ENCODE results near the gene HYI. TPM values are rescaled to one million over a fixed set of nuclear protein-coding genes. Genes with fewer than 3 reads are reported as not detected.

The HYI gene
- total and polyA plus RNA-seq, 4 donors = 26.9 to 34.9 (median 29.8) TPM

DNA sequence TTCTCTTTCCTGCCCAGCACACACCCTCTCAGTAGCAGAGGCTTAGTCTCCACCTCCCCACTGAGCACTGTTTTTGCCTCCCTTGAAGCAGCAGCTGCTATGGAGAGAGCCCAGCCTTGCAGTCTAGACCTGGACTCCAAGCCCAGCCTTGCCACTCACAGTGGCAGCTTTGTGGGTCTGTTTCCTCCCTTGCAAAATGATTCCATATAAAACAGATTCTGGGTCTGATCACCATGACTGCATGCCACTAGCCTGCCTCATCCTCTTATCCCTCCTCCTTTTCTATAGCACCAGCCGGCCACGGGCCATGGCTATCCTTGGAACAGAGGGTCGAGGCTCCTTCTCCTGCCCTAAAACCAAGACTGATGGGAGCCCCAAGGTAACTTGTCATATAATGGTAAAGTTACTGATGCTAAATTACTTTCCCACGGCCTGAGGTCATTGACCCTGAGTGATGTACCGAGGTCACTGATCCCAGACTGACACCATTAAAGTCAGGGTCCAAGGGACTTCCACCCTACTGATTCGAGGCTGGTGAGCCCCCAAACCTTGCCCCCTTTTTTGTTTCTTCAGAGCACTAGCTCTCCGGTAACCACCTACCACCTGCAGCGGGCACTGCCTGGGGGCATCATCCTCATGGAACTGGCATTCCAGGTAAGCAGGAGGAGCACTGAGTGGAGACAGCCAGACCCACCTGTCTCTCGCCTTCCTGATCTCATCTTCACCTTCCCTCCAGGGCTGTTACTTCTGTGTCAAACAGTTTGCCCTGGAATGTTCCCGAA, 7.9 kb downstream of the HYI start:
- Histone ChIP-seq H3K9me3 (ENCODE audit: control insufficient read depth in 4 of 4, low read length in 3 of 4) (no peaks in the 10 kb centered on the region), H3K27ac (ENCODE audit: low read depth in 1 of 2, low read length in 2 of 2) (no peak overlapping the region), H3K4me1 (ENCODE audit: control insufficient read depth in 4 of 4, insufficient read depth in 4 of 4, low read length in 3 of 4) (peaks cover 9 to 44% (median 25%) of the 10 kb centered on the region in 4 donors), H3K27me3 (ENCODE audit: control insufficient read depth in 4 of 4, insufficient read depth in 4 of 4, low read length in 3 of 4) (no peaks in the 10 kb centered on the region), H3K4me3 (ENCODE audit: low read depth in 1 of 3, low read length in 3 of 3) (no peak overlapping the region), H3K36me3 (ENCODE audit: control insufficient read depth in 4 of 4, insufficient read depth in 3 of 4, low read depth in 1 of 4, low read length in 3 of 4) (peaks cover 15 to 59% (median 38%) of the 10 kb centered on the region in 4 donors), H3K9ac (ENCODE audit: low read depth in 1 of 2, low read length in 2 of 2) (no peak overlapping the region)
- TF ChIP-seq NR2F2 (IDR thresholded peaks at IDR 0.05) (no peak), HNF4G (IDR thresholded peaks at IDR 0.05) (no peak), RXRA (IDR thresholded peaks at IDR 0.05) (peak; percentile 70 to 72)
- DNase-seq (ENCODE audit: low spot score) = no peak
- WGBS = 78% methylated on average over 10 of the region's 10 CpGs

GRCh38 chr1:43444836-43445235, 8.9 kb downstream of the HYI start:
- Histone ChIP-seq H3K9me3 (ENCODE audit: control insufficient read depth in 4 of 4, low read length in 3 of 4) (no peaks in the 10 kb centered on the region), H3K9ac (ENCODE audit: low read depth in 1 of 2, low read length in 2 of 2) (no peak overlapping the region), H3K4me3 (ENCODE audit: low read depth in 1 of 3, low read length in 3 of 3) (no peak overlapping the region), H3K27ac (ENCODE audit: low read depth in 1 of 2, low read length in 2 of 2) (no peak overlapping the region), H3K27me3 (ENCODE audit: control insufficient read depth in 4 of 4, insufficient read depth in 4 of 4, low read length in 3 of 4) (no peaks in the 10 kb centered on the region), H3K4me1 (ENCODE audit: control insufficient read depth in 4 of 4, insufficient read depth in 4 of 4, low read length in 3 of 4) (peaks cover 9 to 40% (median 25%) of the 10 kb centered on the region in 4 donors), H3K36me3 (ENCODE audit: control insufficient read depth in 4 of 4, insufficient read depth in 3 of 4, low read depth in 1 of 4, low read length in 3 of 4) (peaks cover 11 to 58% (median 39%) of the 10 kb centered on the region in 4 donors)
- WGBS = 80% methylated on average over 1 of the region's 1 CpG
- DNase-seq (ENCODE audit: low spot score) = peak; percentile 69
- TF ChIP-seq EGR1 (IDR thresholded peaks at IDR 0.05; ENCODE audit: low read depth in 2 of 2) (no peak), FOXA2 (IDR thresholded peaks at IDR 0.05) (no peak), HNF4G (IDR thresholded peaks at IDR 0.05) (no peak), RAD21 (IDR thresholded peaks at IDR 0.05) (no peak), YY1 (IDR thresholded peaks at IDR 0.05) (no peak), ZBTB33 (IDR thresholded peaks at IDR 0.05) (no peak), RXRA (IDR thresholded peaks at IDR 0.05) (no peak)
- TF ChIP-seq, protein P1, sequence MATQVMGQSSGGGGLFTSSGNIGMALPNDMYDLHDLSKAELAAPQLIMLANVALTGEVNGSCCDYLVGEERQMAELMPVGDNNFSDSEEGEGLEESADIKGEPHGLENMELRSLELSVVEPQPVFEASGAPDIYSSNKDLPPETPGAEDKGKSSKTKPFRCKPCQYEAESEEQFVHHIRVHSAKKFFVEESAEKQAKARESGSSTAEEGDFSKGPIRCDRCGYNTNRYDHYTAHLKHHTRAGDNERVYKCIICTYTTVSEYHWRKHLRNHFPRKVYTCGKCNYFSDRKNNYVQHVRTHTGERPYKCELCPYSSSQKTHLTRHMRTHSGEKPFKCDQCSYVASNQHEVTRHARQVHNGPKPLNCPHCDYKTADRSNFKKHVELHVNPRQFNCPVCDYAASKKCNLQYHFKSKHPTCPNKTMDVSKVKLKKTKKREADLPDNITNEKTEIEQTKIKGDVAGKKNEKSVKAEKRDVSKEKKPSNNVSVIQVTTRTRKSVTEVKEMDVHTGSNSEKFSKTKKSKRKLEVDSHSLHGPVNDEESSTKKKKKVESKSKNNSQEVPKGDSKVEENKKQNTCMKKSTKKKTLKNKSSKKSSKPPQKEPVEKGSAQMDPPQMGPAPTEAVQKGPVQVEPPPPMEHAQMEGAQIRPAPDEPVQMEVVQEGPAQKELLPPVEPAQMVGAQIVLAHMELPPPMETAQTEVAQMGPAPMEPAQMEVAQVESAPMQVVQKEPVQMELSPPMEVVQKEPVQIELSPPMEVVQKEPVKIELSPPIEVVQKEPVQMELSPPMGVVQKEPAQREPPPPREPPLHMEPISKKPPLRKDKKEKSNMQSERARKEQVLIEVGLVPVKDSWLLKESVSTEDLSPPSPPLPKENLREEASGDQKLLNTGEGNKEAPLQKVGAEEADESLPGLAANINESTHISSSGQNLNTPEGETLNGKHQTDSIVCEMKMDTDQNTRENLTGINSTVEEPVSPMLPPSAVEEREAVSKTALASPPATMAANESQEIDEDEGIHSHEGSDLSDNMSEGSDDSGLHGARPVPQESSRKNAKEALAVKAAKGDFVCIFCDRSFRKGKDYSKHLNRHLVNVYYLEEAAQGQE (IDR thresholded peaks at IDR 0.05) = no peak
- TF ChIP-seq, protein P2, sequence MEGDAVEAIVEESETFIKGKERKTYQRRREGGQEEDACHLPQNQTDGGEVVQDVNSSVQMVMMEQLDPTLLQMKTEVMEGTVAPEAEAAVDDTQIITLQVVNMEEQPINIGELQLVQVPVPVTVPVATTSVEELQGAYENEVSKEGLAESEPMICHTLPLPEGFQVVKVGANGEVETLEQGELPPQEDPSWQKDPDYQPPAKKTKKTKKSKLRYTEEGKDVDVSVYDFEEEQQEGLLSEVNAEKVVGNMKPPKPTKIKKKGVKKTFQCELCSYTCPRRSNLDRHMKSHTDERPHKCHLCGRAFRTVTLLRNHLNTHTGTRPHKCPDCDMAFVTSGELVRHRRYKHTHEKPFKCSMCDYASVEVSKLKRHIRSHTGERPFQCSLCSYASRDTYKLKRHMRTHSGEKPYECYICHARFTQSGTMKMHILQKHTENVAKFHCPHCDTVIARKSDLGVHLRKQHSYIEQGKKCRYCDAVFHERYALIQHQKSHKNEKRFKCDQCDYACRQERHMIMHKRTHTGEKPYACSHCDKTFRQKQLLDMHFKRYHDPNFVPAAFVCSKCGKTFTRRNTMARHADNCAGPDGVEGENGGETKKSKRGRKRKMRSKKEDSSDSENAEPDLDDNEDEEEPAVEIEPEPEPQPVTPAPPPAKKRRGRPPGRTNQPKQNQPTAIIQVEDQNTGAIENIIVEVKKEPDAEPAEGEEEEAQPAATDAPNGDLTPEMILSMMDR (IDR thresholded peaks at IDR 0.05; ENCODE audit: low read depth, low read length, missing input control) = no peak

All from liver (tissue), 9 donors.